D721Med (cell line): ENCODE measurements around the gene FSTL5.
A peak's percentile ranks its signal among the peaks of the same experiment; 100 is the strongest.

Experiments
- DNase-seq: peaks from one replicate; pipeline ENCODE4 v3.0.0; 2011; ENCODE audit warnings: low spot score; ENCODE audit not compliant: insufficient read length
- FAIRE-seq: peaks from 2 replicates; lab custom pipeline; 2011; peaks lifted over from hg19 to GRCh38; lab: Jason Lieb, UNC
- CTCF ChIP-seq: IDR thresholded peaks from 2 replicates; pipeline ENCODE4 v1.5.1; 2012; ENCODE audit warnings: mild to moderate bottlenecking, control low read depth; ENCODE audit not compliant: insufficient read depth; ENCODE audit errors: missing control alignments

FSTL5 gene

GRCh38 chr4:161920304-161921052 lies 243.3 kb downstream of the FSTL5 start:
- peak; percentile 68 for FAIRE-seq
- no peak for DNase-seq
- no peak for TF ChIP-seq CTCF

GRCh38 chr4:161919442-161920220 lies 244.2 kb downstream of the FSTL5 start:
- TF ChIP-seq CTCF = no peak
- DNase-seq = no peak
- FAIRE-seq = no peak

- TF ChIP-seq CTCF = no peak
- DNase-seq (no peak), FAIRE-seq (no peak)
Measured at GRCh38 chr4:161916035-161916434, 247.8 kb downstream of the FSTL5 start.

- FAIRE-seq (no peak), DNase-seq (no peak)
- no peak for TF ChIP-seq CTCF
Measured at GRCh38 chr4:161907590-161907955, 256.2 kb downstream of the FSTL5 start.

- FAIRE-seq (no peak), DNase-seq (no peak)
- no peak for TF ChIP-seq CTCF
Measured at GRCh38 chr4:161906836-161907589, 256.8 kb downstream of the FSTL5 start.

GRCh38 chr4:161900110-161900509 lies 263.7 kb downstream of the FSTL5 start:
- FAIRE-seq (no peak), DNase-seq (no peak)
- TF ChIP-seq CTCF = no peak
